HepG2 (cell line): Measurements from ENCODE around the gene ASL. TPM values are rescaled to one million over a fixed set of nuclear protein-coding genes. Genes with fewer than 3 reads are reported as not detected.
A peak's percentile ranks its signal among the peaks of the same experiment; 100 is the strongest.

Experiments used
- ATAC-seq: fragments of 200-7000 bp; cut with Tn5 transposase; 3 replicates; pipeline ENCODE4 v1.9.1; 2020; ENCODE audit warnings: mild to moderate bottlenecking, moderate library complexity
- Bru-seq: library from RNA; stranded (reverse); fragments of 400-500 nt; gene quantifications from one replicate; lab custom pipeline; 2021; lab: Mats Ljungman, UMichigan
- BruChase-seq, 2 experiments: library from RNA; stranded (reverse); fragments of 400-500 nt; gene quantifications; one replicate each; lab custom pipeline; 2021; lab: Mats Ljungman, UMichigan
- BruUV-seq: library from RNA; stranded (reverse); fragments of 400-500 nt; replicated peaks from 2 replicates; lab custom pipeline; 2021; lab: Mats Ljungman, UMichigan
- CTCF ChIA-PET: fragments of 300-600 bp; formaldehyde crosslinking; extraction: SDS; loops from one replicate; lab custom pipeline; 2021; ENCODE audit warnings: low total read pairs, inconsistent platforms, low intra/inter-chr PET ratio; lab: Yijun Ruan, JAX
- POLR2A ChIA-PET: fragments of 350-600 bp; sonication (Branson Sonifier 250); formaldehyde crosslinking; loops from one replicate; lab custom pipeline; 2020; ENCODE audit warnings: antibody characterized with exemption, inconsistent platforms; lab: Yijun Ruan, JAX
- DNase-seq: peaks from one replicate; pipeline ENCODE4 v3.0.0-alpha.2; 2015; ENCODE audit warnings: low spot score
- FAIRE-seq: peaks from 3 replicates; lab custom pipeline; 2011; peaks lifted over from hg19 to GRCh38; lab: Jason Lieb, UNC
- H2AFZ ChIP-seq: one replicate; pipeline ENCODE4 v1.6.1; 2011; ENCODE audit warnings: low read length, inconsistent platforms
- H3K27ac ChIP-seq: fragments of 300-600 bp; 3 replicates; pipeline ENCODE4 v1.8.0; 2011; ENCODE audit warnings: mixed run types, mild to moderate bottlenecking, mixed read lengths, low read length, inconsistent platforms; ENCODE audit not compliant: insufficient read depth; ENCODE audit errors: extremely low read length
- H3K27me3 ChIP-seq, 2 experiments: fragments of 200-600 bp in 1 of 2; 2 replicates in 1 of 2; 3 replicates in 1 of 2; pipeline versions ENCODE4 v1.6.0 to v1.8.0; 2011; ENCODE audit warnings: low read length in 2 of 2, mild to moderate bottlenecking in 2 of 2, moderate library complexity in 2 of 2, inconsistent platforms in 1 of 2; ENCODE audit not compliant: insufficient read depth in 2 of 2, control insufficient read depth in 1 of 2
- H3K36me3 ChIP-seq, 2 experiments: fragments of 200-600 bp in 1 of 2; replicated peaks in 1 of 2; 2 replicates in 1 of 2; 3 replicates in 1 of 2; pipeline versions ENCODE4 v1.5.1 to v1.8.0; 2011; ENCODE audit warnings: low read length in 2 of 2, inconsistent platforms in 1 of 2; ENCODE audit not compliant: insufficient read depth in 2 of 2, control insufficient read depth in 1 of 2
- H3K4me1 ChIP-seq: 2 replicates; pipeline ENCODE4 v1.5.1; 2012; ENCODE audit warnings: low read length, inconsistent platforms; ENCODE audit not compliant: insufficient read depth
- H3K4me2 ChIP-seq: 2 replicates; pipeline ENCODE4 v1.6.0; 2011; ENCODE audit warnings: low read depth, low read length, inconsistent platforms
- H3K4me3 ChIP-seq, 3 experiments: fragments of 200-600 bp in 1 of 3; sonication (generic), shearing (Covaris generic) in 1 of 3; replicated peaks in 1 of 3; 2 replicates each; pipeline ENCODE4 v1.5.1; 2011 to 2016; ENCODE audit warnings: low read length in 3 of 3, inconsistent platforms in 2 of 3, low read depth in 2 of 3, mild to moderate bottlenecking in 2 of 3, control low read depth in 1 of 3, mixed read lengths in 1 of 3; ENCODE audit not compliant: insufficient read depth in 1 of 3
- H3K79me2 ChIP-seq: one replicate; pipeline ENCODE4 v1.6.1; 2011; ENCODE audit warnings: low read length, inconsistent platforms; ENCODE audit not compliant: insufficient read depth
- H3K9ac ChIP-seq: 2 replicates; pipeline ENCODE4 v1.6.0; 2011; ENCODE audit warnings: mild to moderate bottlenecking, low read depth, low read length, inconsistent platforms; ENCODE audit not compliant: insufficient read depth
- H3K9me3 ChIP-seq: 2 replicates; pipeline ENCODE4 v1.5.1; 2012; ENCODE audit warnings: mild to moderate bottlenecking, low read length
- H4K20me1 ChIP-seq: 2 replicates; pipeline ENCODE4 v1.6.0; 2011; ENCODE audit warnings: inconsistent platforms, mild to moderate bottlenecking, low read length, moderate library complexity; ENCODE audit not compliant: insufficient read depth
- CENPT ChIP-seq: sonication (generic); formaldehyde crosslinking; IDR thresholded peaks from 2 replicates; pipeline ENCODE4 v1.8.0; 2022; ENCODE audit warnings: low read depth, mild to moderate bottlenecking, moderate library complexity, missing genetic modification reagents
- ZBTB3 ChIP-seq: sonication (generic); formaldehyde crosslinking; IDR thresholded peaks from 2 replicates; pipeline ENCODE4 v1.4.0; 2020; ENCODE audit warnings: low read depth, mild to moderate bottlenecking, moderate library complexity, missing genetic modification reagents, borderline replicate concordance
- ZIK1 ChIP-seq: sonication (generic); formaldehyde crosslinking; IDR thresholded peaks from 2 replicates; pipeline ENCODE4 v1.5.0; 2020; ENCODE audit warnings: mild to moderate bottlenecking, low read depth, missing genetic modification reagents, borderline replicate concordance
- ZNF143 ChIP-seq: sonication (generic); formaldehyde crosslinking; IDR thresholded peaks from 2 replicates; pipeline ENCODE4 v1.4.0; 2020; ENCODE audit warnings: missing genetic modification reagents
- ZNF160 ChIP-seq: sonication (generic); formaldehyde crosslinking; IDR thresholded peaks from 2 replicates; pipeline ENCODE4 v1.8.0; 2022; ENCODE audit warnings: mild to moderate bottlenecking, inconsistent platforms, missing genetic modification reagents
- ZNF326 ChIP-seq: sonication (generic); formaldehyde crosslinking; IDR thresholded peaks from 2 replicates; pipeline ENCODE4 v1.4.0; 2020; ENCODE audit warnings: missing genetic modification reagents, borderline replicate concordance
- ZNF598 ChIP-seq: sonication (generic); formaldehyde crosslinking; IDR thresholded peaks from 2 replicates; pipeline ENCODE4 v1.5.1; 2020; ENCODE audit warnings: mild to moderate bottlenecking, missing genetic modification reagents, borderline replicate concordance
- ZNF766 ChIP-seq: sonication (generic); formaldehyde crosslinking; IDR thresholded peaks from 2 replicates; pipeline ENCODE4 v1.5.0; 2020; ENCODE audit warnings: missing genetic modification reagents, borderline replicate concordance
- ZNF790 ChIP-seq: sonication (generic); formaldehyde crosslinking; IDR thresholded peaks from 2 replicates; pipeline ENCODE4 v1.8.0; 2022; ENCODE audit warnings: missing genetic modification reagents, mild to moderate bottlenecking, borderline replicate concordance
- WGBS: methylation state at CpG from one replicate; pipeline ENCODE4 v1.1.6; 2017; ENCODE audit warnings: low lambda C conversion rate; 5-methylcytosine and 5-hydroxymethylcytosine counted together
- in situ Hi-C: cut with HindIII; loops from 2 replicates; pipeline ENCODE4 v1.10.0; 2017; ENCODE audit warnings: low pct_unique_long_range_greater_than_20kb; ENCODE audit not compliant: extremely low pct_ligation_motif_present
- intact Hi-C: fragments of 100-400 bp; cut with micrococcal nuclease; formaldehyde crosslinking; loops from one replicate; pipeline ENCODE4 v1.10.0; 2022; ENCODE audit not compliant: unreplicated experiment
- long read RNA-seq, 2 experiments: library from RNA in 1 of 2; library from polyadenylated mRNA in 1 of 2; stranded (forward) in 1 of 2; unstranded in 1 of 2; transcript quantifications; one replicate each; pipeline ENCODE4 v2.0.0, GENCODE V29; 2019 to 2022
- polyA minus RNA-seq, 3 experiments: library from RNA; depleted of rRNA, polyadenylated mRNA; stranded (reverse); fragments of >200 nt; gene quantifications; 2 replicates each; pipeline ENCODE4 v1.2.3, GENCODE V29; 2011; ENCODE audit warnings: low replicate concordance in 1 of 3
- polyA plus RNA-seq, 8 experiments: library from polyadenylated mRNA; depleted of rRNA in 3 of 8; stranded (reverse) in 7 of 8; unstranded in 1 of 8; fragments of >200 nt; fragmentation: Illumina TruSeq in 4 of 8; extraction: Trizol in 4 of 8; gene quantifications; 2 replicates each; pipeline versions ENCODE4 v1.2.1 to v1.2.3, GENCODE V29; 2011 to 2016; ENCODE audit warnings: low read depth in 4 of 8, missing spikeins in 1 of 8, mixed read lengths in 1 of 8; ENCODE audit not compliant: insufficient read depth in 1 of 8
- total RNA-seq, 5 experiments: library from RNA; depleted of rRNA; stranded (reverse); fragments of >200 nt; fragmentation: Illumina TruSeq; extraction: Trizol; gene quantifications; 2 replicates each; pipeline ENCODE4 v1.2.3, GENCODE V29; 2016; ENCODE audit warnings: low read depth in 1 of 5
- TF ChIP-seq, protein P1 (sequence below): sonication (generic); formaldehyde crosslinking; IDR thresholded peaks from 2 replicates; pipeline ENCODE4 v1.8.1; 2023; ENCODE audit warnings: mild to moderate bottlenecking, missing genetic modification reagents

The ASL gene
- total RNA-seq (2016; rRNA removed; fragmentation: Illumina TruSeq; extraction: Trizol) (63.8 and 71.4 TPM in 2 replicates), polyA plus RNA-seq (2011; rRNA removed) (96.5 and 146 TPM in 2 replicates), polyA minus RNA-seq (2011; rRNA and poly(A)+ RNA removed; ENCODE audit: low replicate concordance) (24.9 and 94.0 TPM in 2 replicates), Bru-seq, nascent RNA (percentile 72 among the genes with signal in this experiment), BruChase-seq, experiment 1, labeled RNA remaining after a 6-hour chase (percentile 64 among the genes with signal in this experiment), BruChase-seq, experiment 2, labeled RNA remaining after a 2-hour chase (percentile 65 among the genes with signal in this experiment)
- 10.8 and 15.3 TPM in 2 replicates for total RNA-seq (2016; cell fraction: cytosol; rRNA removed; fragmentation: Illumina TruSeq; extraction: Trizol; ENCODE audit: low read depth)
- total RNA-seq (2016; cell fraction: insoluble cytoplasmic fraction; rRNA removed; fragmentation: Illumina TruSeq; extraction: Trizol) = 60.6 and 73.6 TPM in 2 replicates
- total RNA-seq (2016; cell fraction: membrane; rRNA removed; fragmentation: Illumina TruSeq; extraction: Trizol) = 20.5 and 23.7 TPM in 2 replicates
- total RNA-seq (2016; cell fraction: nucleus; rRNA removed; fragmentation: Illumina TruSeq; extraction: Trizol) = 55.0 and 59.3 TPM in 2 replicates
- polyA plus RNA-seq (2011; cell fraction: cytosol; rRNA removed) = 66.0 and 85.0 TPM in 2 replicates
- 457 and 482 TPM in 2 replicates for polyA plus RNA-seq (2011; cell fraction: nucleus; rRNA removed)
- 39.6 and 57.0 TPM in 2 replicates for polyA plus RNA-seq (2012)
- 11.1 and 12.7 TPM in 2 replicates for polyA plus RNA-seq (2016; cell fraction: cytosol; fragmentation: Illumina TruSeq; extraction: Trizol; ENCODE audit: low read depth)
- polyA plus RNA-seq (2016; cell fraction: insoluble cytoplasmic fraction; fragmentation: Illumina TruSeq; extraction: Trizol; ENCODE audit: low read depth) = 58.1 and 62.4 TPM in 2 replicates
- 16.6 and 18.5 TPM in 2 replicates for polyA plus RNA-seq (2016; cell fraction: membrane; fragmentation: Illumina TruSeq; extraction: Trizol; ENCODE audit: low read depth)
- polyA plus RNA-seq (2016; cell fraction: nucleus; fragmentation: Illumina TruSeq; extraction: Trizol; ENCODE audit: insufficient read depth, low read depth) = 139 and 142 TPM in 2 replicates
- 24.2 and 27.0 TPM in 2 replicates for polyA minus RNA-seq (2011; cell fraction: cytosol; rRNA and poly(A)+ RNA removed)
- polyA minus RNA-seq (2011; cell fraction: nucleus; rRNA and poly(A)+ RNA removed) = 42.9 and 53.5 TPM in 2 replicates
- long read RNA-seq, experiment 1, transcript ASL-205 (16 exons, 1,622 nt) = major isoform, 23 of 90 reads
- long read RNA-seq, experiment 1, transcript ASL-203 (15 exons, 1,765 nt) = minor isoform, 6 of 90 reads
- long read RNA-seq, experiment 1, transcript ASL-201 (17 exons, 2,143 nt) = minor isoform, 20 of 90 reads
- long read RNA-seq, experiment 1, partial matches to known transcripts = 16 of 90 reads
- long read RNA-seq, experiment 1, other reads (novel, unspliced or antisense) = 25 of 90 reads
- long read RNA-seq, experiment 2, transcript ASL-205 (16 exons, 1,622 nt) = major isoform, 60 of 153 reads
- long read RNA-seq, experiment 2, transcript ASL-201 (17 exons, 2,143 nt) = minor isoform, 10 of 153 reads
- long read RNA-seq, experiment 2, transcript ASL-203 (15 exons, 1,765 nt) = minor isoform, 13 of 153 reads
- long read RNA-seq, experiment 2, partial matches to known transcripts = 34 of 153 reads
- long read RNA-seq, experiment 2, other reads (novel, unspliced or antisense) = 36 of 153 reads

DNA sequence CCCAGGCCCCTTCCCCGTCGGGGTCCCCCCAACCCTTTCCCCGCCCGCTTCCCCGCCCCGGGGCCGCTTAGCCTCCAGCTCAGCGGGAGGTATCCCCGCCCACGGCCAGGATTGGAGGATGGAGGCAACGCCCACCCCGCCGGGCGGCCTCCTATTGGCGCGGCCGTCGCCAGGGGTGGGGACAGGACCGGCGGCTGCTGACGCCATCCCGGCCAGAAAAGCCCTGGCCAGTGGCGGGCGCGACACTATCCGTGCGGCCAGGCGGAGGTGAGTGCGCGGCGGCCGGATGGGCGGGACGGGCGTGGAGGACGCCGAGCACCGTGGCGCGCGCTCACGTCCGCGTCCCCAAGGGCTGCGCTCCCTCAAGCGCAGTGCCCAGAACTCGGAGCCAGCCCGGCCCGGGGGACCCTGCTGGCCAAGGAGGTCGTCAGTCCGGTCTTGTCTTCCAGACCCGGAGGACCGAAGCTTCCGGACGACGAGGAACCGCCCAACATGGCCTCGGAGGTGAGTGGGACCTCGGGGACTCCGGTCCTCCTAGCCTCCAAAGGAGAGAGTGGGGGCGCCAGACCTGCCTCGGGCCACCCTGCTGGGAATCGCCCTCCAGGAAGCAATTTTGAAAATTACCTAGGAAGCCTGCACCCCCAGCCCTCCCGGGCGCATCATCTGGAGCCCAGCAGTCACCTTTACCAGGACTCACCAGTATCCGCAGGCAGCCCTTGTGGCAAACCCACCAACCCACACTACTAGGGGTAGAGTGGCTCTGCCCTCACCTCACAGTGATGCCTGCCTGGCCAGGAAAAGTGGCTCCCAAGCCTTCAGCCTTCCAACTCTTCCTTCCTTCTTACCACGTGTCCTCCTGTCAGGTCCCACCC is at the start of gene ASL:
TSS of gene ASL (plus strand) at position 230 of the 872 bp plus-strand sequence. CDS start at position 493, 263 bp downstream.
- Histone ChIP-seq H2AFZ (no peak within 1 kb of the TSS), H3K4me2 (peak within 1 kb of the TSS; percentile 96), H3K79me2 (peaks cover 13% of the 10 kb centered on the region), H3K36me3 (peaks cover 2 to 6% of the 10 kb centered on the region in 2 experiments; a peak in 2 of 5 replicates), H3K27ac (peak within 1 kb of the TSS; percentile 65), H3K27me3 (peaks cover 0 to 7% of the 10 kb centered on the region in 2 experiments; a peak in 2 of 5 replicates), H3K4me1 (peaks cover 33% of the 10 kb centered on the region), H4K20me1 (no peaks in the 10 kb centered on the region), H3K4me3 (peak within 1 kb of the TSS; percentile 84 to 95 (median 85)), H3K9me3 (no peaks in the 10 kb centered on the region), H3K9ac (peak within 1 kb of the TSS; percentile 79)
- in situ Hi-C loops (no loop called here), intact Hi-C loops (loop anchor here (5.0 kb wide), 1 partner anchor 36 kb away; the partner anchor contains the start of gene CRCP)
- WGBS = under 1% methylated on average over 7 of the region's 67 CpGs
- BruUV-seq = TSS peak; percentile 81
- FAIRE-seq (peak; percentile 68), ATAC-seq (peak; percentile 97), DNase-seq (peak; percentile 83)
- POLR2A ChIA-PET = interaction anchor here (0.5 to 2.8 kb wide), 35 partner anchors 8 to 769 kb away, joined by 3 to 36 read pairs (median 4); partner anchors contain the start of gene CRCP
- CTCF ChIA-PET = interaction anchor here (1.3 kb wide), 1 partner anchor 26 kb away, joined by 3 read pairs; no protein-coding TSS in a partner anchor
- TF ChIP-seq ZNF160 = peak; percentile 42; the same call in 1 of the 2 replicates
- TF ChIP-seq ZBTB3 (CRISPR knock-in tag) = no peak
- peak; percentile 61 for TF ChIP-seq ZNF598 (CRISPR knock-in tag)
- TF ChIP-seq ZNF790 (CRISPR knock-in tag) = peak; percentile 80; the same call in 1 of the 2 replicates
- TF ChIP-seq ZIK1 (CRISPR knock-in tag) = 0 out of 2 replicates have a peak, but pooled peaks have one; percentile 30
- no peak for TF ChIP-seq ZNF326
- peak; percentile 70; the same call in 1 of the 2 replicates for TF ChIP-seq CENPT (CRISPR knock-in tag)
- TF ChIP-seq, protein P1, sequence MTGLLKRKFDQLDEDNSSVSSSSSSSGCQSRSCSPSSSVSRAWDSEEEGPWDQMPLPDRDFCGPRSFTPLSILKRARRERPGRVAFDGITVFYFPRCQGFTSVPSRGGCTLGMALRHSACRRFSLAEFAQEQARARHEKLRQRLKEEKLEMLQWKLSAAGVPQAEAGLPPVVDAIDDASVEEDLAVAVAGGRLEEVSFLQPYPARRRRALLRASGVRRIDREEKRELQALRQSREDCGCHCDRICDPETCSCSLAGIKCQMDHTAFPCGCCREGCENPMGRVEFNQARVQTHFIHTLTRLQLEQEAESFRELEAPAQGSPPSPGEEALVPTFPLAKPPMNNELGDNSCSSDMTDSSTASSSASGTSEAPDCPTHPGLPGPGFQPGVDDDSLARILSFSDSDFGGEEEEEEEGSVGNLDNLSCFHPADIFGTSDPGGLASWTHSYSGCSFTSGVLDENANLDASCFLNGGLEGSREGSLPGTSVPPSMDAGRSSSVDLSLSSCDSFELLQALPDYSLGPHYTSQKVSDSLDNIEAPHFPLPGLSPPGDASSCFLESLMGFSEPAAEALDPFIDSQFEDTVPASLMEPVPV (CRISPR knock-in tag) = 0 out of 2 replicates have a peak, but pooled peaks have one; percentile 63
- 0 out of 2 replicates have a peak, but pooled peaks have one; percentile 32 for TF ChIP-seq ZNF143
- peak; percentile 61; the same call in 1 of the 2 replicates for TF ChIP-seq ZNF766 (CRISPR knock-in tag)
